NB4 (cell line): Measurements from ENCODE around the gene ZMAT5.

ENCODE experiments used
- MAX ChIP-seq: IDR thresholded peaks from 2 replicates; pipeline ENCODE4 v1.6.1; 2011; ENCODE audit warnings: low read depth, low read length
- POLR2A ChIP-seq: IDR thresholded peaks from 2 replicates; pipeline ENCODE4 v1.6.1; 2011; ENCODE audit warnings: mild to moderate bottlenecking; ENCODE audit not compliant: insufficient read length; ENCODE audit errors: extremely low read depth
- TF ChIP-seq, protein P1 (sequence below): IDR thresholded peaks from one replicate; pipeline ENCODE4 v1.5.1; 2012; ENCODE audit warnings: low read depth, low read length

GRCh38 chr22:29782061-29782845, 15.4 kb upstream of the ZMAT5 start:
- TF ChIP-seq, protein P1, sequence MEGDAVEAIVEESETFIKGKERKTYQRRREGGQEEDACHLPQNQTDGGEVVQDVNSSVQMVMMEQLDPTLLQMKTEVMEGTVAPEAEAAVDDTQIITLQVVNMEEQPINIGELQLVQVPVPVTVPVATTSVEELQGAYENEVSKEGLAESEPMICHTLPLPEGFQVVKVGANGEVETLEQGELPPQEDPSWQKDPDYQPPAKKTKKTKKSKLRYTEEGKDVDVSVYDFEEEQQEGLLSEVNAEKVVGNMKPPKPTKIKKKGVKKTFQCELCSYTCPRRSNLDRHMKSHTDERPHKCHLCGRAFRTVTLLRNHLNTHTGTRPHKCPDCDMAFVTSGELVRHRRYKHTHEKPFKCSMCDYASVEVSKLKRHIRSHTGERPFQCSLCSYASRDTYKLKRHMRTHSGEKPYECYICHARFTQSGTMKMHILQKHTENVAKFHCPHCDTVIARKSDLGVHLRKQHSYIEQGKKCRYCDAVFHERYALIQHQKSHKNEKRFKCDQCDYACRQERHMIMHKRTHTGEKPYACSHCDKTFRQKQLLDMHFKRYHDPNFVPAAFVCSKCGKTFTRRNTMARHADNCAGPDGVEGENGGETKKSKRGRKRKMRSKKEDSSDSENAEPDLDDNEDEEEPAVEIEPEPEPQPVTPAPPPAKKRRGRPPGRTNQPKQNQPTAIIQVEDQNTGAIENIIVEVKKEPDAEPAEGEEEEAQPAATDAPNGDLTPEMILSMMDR, result no peak
- TF ChIP-seq POLR2A (no peak), MAX (no peak)
